HEK293 (cell line): ENCODE results near the gene SDR42E1.

Experiments used
- CTCF ChIA-PET: fragments of 350-600 bp; formaldehyde crosslinking; extraction: SDS; loops from one replicate; lab custom pipeline; 2021; ENCODE audit warnings: antibody characterized with exemption; lab: Yijun Ruan, JAX
- POLR2A ChIA-PET: fragments of 300-600 bp; formaldehyde crosslinking; extraction: SDS; loops from one replicate; lab custom pipeline; 2020; ENCODE audit warnings: antibody characterized with exemption, inconsistent platforms; lab: Yijun Ruan, JAX
- H3K27ac ChIP-seq: fragments of 200-500 bp; sonication (Bioruptor generic); 2 replicates; pipeline ENCODE4 v1.5.1; 2014; ENCODE audit warnings: low read depth, low read length, control low read depth, inconsistent platforms; ENCODE audit errors: extremely low read depth
- H3K36me3 ChIP-seq, 2 experiments: fragments of 200-500 bp in 1 of 2; sonication (Bioruptor generic) in 1 of 2; 1 replicate in 1 of 2; 2 replicates in 1 of 2; pipeline ENCODE4 v1.5.1; 2014 to 2017; ENCODE audit warnings: inconsistent platforms in 2 of 2, low read length in 2 of 2; ENCODE audit not compliant: control insufficient read depth in 2 of 2, insufficient read depth in 1 of 2
- H3K4me1 ChIP-seq: fragments of 200-500 bp; sonication (Bioruptor generic); 2 replicates; pipeline ENCODE4 v1.5.1; 2014; ENCODE audit warnings: mild to moderate bottlenecking, low read length, inconsistent platforms; ENCODE audit not compliant: control insufficient read depth, insufficient read depth
- H3K4me3 ChIP-seq: 2 replicates; pipeline ENCODE4 v1.5.1; 2011; ENCODE audit warnings: low read depth, mild to moderate bottlenecking, control low read depth, low read length, moderate library complexity
- H3K9me3 ChIP-seq: fragments of 200-500 bp; sonication (Bioruptor generic); 2 replicates; pipeline ENCODE4 v1.5.1; 2014; ENCODE audit warnings: low read depth, low read length, inconsistent platforms; ENCODE audit not compliant: control insufficient read depth, insufficient read depth
- KLF17 ChIP-seq: fragments of 450-650 bp; formaldehyde crosslinking; IDR thresholded peaks from 2 replicates; pipeline ENCODE4 v1.5.1; 2016; ENCODE audit warnings: missing biosample characterization, missing genetic modification characterization
- MEIS1 ChIP-seq: sonication (generic); formaldehyde crosslinking; IDR thresholded peaks from 2 replicates; pipeline ENCODE4 v1.8.1; 2022; ENCODE audit warnings: missing genetic modification reagents, mild to moderate bottlenecking, borderline replicate concordance
- YY2 ChIP-seq: fragments of 450-650 bp; formaldehyde crosslinking; IDR thresholded peaks from 2 replicates; pipeline ENCODE4 v1.5.1; 2016; ENCODE audit warnings: missing biosample characterization, missing genetic modification characterization
- ZNF16 ChIP-seq: fragments of 450-650 bp; formaldehyde crosslinking; IDR thresholded peaks from 2 replicates; pipeline ENCODE4 v1.5.1; 2016; ENCODE audit warnings: low read depth, missing biosample characterization, missing genetic modification characterization
- ZNF184 ChIP-seq: fragments of 450-650 bp; IDR thresholded peaks from 2 replicates; pipeline ENCODE4 v1.5.1; 2018; ENCODE audit warnings: missing biosample characterization, mild to moderate bottlenecking, missing genetic modification characterization
- ZNF221 ChIP-seq: fragments of 450-650 bp; formaldehyde crosslinking; IDR thresholded peaks from 2 replicates; pipeline ENCODE4 v1.5.1; 2017; ENCODE audit warnings: missing biosample characterization, missing genetic modification characterization, borderline replicate concordance
- ZNF23 ChIP-seq: fragments of 450-650 bp; formaldehyde crosslinking; IDR thresholded peaks from 2 replicates; pipeline ENCODE4 v1.5.1; 2016; ENCODE audit warnings: missing biosample characterization, missing genetic modification characterization, borderline replicate concordance
- ZNF366 ChIP-seq: fragments of 450-650 bp; formaldehyde crosslinking; conservative IDR thresholded peaks from 2 replicates; pipeline ENCODE4 v1.5.1; 2016; ENCODE audit warnings: missing biosample characterization, missing genetic modification characterization
- ZNF426 ChIP-seq: fragments of 450-650 bp; formaldehyde crosslinking; IDR thresholded peaks from 2 replicates; pipeline ENCODE4 v1.5.1; 2017; ENCODE audit warnings: missing biosample characterization, missing genetic modification characterization, mild to moderate bottlenecking, inconsistent platforms, moderate library complexity
- ZNF518A ChIP-seq: fragments of 450-650 bp; formaldehyde crosslinking; conservative IDR thresholded peaks from 2 replicates; pipeline ENCODE4 v1.5.1; 2016; ENCODE audit warnings: low read depth, missing biosample characterization, missing genetic modification characterization
- ZNF610 ChIP-seq: fragments of 450-650 bp; formaldehyde crosslinking; IDR thresholded peaks from 2 replicates; pipeline ENCODE4 v1.5.1; 2016; ENCODE audit warnings: missing biosample characterization, missing genetic modification characterization, borderline replicate concordance
- ZSCAN30 ChIP-seq: fragments of 450-650 bp; IDR thresholded peaks from 2 replicates; pipeline ENCODE4 v1.5.1; 2018; ENCODE audit warnings: missing biosample characterization, mild to moderate bottlenecking, missing genetic modification characterization, moderate library complexity
- TF ChIP-seq, protein P1 (sequence below): fragments of 450-650 bp; formaldehyde crosslinking; IDR thresholded peaks from 2 replicates; pipeline ENCODE4 v1.5.1; 2016; ENCODE audit warnings: missing biosample characterization, missing genetic modification characterization

Gene SDR42E1

DNA sequence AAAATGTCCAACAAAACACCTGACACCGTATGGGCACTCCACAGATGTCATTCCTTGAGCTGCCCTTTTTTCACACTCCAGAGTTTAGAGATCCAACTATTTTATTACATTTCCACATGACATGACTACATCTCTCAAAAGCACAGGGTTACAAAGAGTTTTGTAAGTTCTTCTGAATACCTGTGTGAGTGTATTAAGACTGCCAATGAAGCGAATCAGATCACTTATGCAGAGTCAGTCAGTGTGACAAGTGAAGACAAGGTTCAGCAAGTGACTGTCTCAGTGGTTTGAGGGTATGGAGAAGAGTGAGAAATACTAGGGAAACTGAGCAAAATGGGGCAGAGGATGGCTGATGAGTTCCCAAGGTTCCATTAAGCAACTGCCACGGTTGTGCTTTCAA is 8.4 kb downstream of the SDR42E1 start:
- no peaks in the 10 kb centered on the region for H3K9me3 ChIP-seq
- H3K27ac ChIP-seq, result no peak overlapping the region
- no peaks in the 10 kb centered on the region for H3K4me1 ChIP-seq
- no peaks in the 10 kb centered on the region for H3K36me3 ChIP-seq
- no peak overlapping the region for H3K4me3 ChIP-seq
- CTCF ChIA-PET, result interaction anchor here (0.5 to 0.7 kb wide), 2 partner anchors 226 to 575 kb away, joined by 3 read pairs; no protein-coding TSS in a partner anchor
- TF ChIP-seq ZNF221 (tag by site-specific recombination), result no peak
- no peak for TF ChIP-seq ZNF610 (tag by site-specific recombination)
- TF ChIP-seq ZNF184, result no peak
- POLR2A ChIA-PET, result no interaction called here

GRCh38 chr16:81997738-81998137 is 13.5 kb downstream of the SDR42E1 start:
- TF ChIP-seq ZSCAN30 (tag by site-specific recombination) (no peak), ZNF426 (tag by site-specific recombination) (no peak), ZNF518A (tag by site-specific recombination) (no peak), YY2 (tag by site-specific recombination) (no peak), ZNF16 (tag by site-specific recombination) (no peak), MEIS1 (no peak), ZNF23 (tag by site-specific recombination) (no peak), KLF17 (tag by site-specific recombination) (no peak), ZNF366 (no peak)
- TF ChIP-seq, protein P1, sequence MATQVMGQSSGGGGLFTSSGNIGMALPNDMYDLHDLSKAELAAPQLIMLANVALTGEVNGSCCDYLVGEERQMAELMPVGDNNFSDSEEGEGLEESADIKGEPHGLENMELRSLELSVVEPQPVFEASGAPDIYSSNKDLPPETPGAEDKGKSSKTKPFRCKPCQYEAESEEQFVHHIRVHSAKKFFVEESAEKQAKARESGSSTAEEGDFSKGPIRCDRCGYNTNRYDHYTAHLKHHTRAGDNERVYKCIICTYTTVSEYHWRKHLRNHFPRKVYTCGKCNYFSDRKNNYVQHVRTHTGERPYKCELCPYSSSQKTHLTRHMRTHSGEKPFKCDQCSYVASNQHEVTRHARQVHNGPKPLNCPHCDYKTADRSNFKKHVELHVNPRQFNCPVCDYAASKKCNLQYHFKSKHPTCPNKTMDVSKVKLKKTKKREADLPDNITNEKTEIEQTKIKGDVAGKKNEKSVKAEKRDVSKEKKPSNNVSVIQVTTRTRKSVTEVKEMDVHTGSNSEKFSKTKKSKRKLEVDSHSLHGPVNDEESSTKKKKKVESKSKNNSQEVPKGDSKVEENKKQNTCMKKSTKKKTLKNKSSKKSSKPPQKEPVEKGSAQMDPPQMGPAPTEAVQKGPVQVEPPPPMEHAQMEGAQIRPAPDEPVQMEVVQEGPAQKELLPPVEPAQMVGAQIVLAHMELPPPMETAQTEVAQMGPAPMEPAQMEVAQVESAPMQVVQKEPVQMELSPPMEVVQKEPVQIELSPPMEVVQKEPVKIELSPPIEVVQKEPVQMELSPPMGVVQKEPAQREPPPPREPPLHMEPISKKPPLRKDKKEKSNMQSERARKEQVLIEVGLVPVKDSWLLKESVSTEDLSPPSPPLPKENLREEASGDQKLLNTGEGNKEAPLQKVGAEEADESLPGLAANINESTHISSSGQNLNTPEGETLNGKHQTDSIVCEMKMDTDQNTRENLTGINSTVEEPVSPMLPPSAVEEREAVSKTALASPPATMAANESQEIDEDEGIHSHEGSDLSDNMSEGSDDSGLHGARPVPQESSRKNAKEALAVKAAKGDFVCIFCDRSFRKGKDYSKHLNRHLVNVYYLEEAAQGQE, result no peak
- TF ChIP-seq, all 188 proteins: peak for 0
- Histone ChIP-seq H3K4me3 (no peak overlapping the region), H3K9me3 (no peaks in the 10 kb centered on the region), H3K4me1 (no peaks in the 10 kb centered on the region), H3K27ac (no peak overlapping the region), H3K36me3 (no peaks in the 10 kb centered on the region)
- ChIA-PET CTCF (interaction anchor here (0.6 to 3.3 kb wide), 14 partner anchors 8 to 736 kb away, joined by 3 to 30 read pairs (median 5); partner anchors contain the start of gene SDR42E1), POLR2A (interaction anchor here (0.7 kb wide), 1 partner anchor 172 kb away, joined by 3 read pairs; the partner anchor contains the start of gene MPHOSPH6)
